ENCODE measurements around the gene CLIC2.

CLIC2 gene

DNA sequence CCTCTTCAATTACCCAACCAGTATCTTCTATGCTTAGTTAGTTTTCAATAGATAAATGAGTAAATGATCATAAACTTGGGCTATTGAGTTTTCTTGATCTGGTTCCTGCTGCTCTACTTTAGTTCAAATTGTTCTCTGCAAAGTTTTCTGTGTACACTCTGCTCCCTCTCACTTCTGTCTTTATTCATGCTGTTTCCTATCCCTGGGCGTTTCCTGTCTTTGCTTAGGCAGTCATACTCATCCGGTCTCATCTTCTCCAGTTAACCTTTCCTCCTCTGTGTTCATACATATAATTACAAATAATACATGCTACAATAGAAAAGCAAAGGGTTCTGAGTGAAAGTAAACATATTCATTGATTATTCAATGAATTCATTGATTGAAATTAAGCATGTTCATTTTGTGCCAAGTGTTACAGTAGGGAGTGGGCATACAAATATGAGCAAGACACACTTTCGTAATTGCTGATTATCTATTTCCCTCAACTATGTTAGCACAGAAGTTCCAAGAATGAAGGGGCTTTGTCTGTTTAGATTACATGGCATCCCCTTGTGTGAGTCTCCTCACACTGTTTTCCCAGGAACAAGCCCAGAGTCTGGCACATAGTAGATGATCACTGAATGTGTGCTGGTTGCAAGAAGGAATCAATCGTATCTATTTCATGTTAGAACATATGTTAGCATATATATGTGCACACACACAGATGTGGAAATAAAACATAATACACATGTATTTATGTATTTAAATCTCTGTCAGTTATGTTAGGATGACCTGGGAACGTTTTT is 71.3 kb downstream of the CLIC2 start:
- Histone ChIP-seq H3K27ac (ENCODE audit: low read length) (no peak overlapping the region), H3K9me3 (ENCODE audit: control insufficient read depth, insufficient read depth, low read length) (no peaks in the 10 kb centered on the region), H3K27me3 (ENCODE audit: control insufficient read depth, insufficient read depth, low read length) (no peaks in the 10 kb centered on the region), H3K4me1 (ENCODE audit: control insufficient read depth, insufficient read depth, low read length) (no peaks in the 10 kb centered on the region), H3K4me3 (ENCODE audit: low read length) (no peak overlapping the region; the same call in 1 of the 2 replicates), H3K36me3 (ENCODE audit: control insufficient read depth, insufficient read depth, low read length) (no peaks in the 10 kb centered on the region)
- no peak for DNase-seq (ENCODE audit: low read depth, low spot score)
- no CpG with 5 or more reads among the region's 5 CpGs for WGBS (ENCODE audit: insufficient coverage, insufficient read length)

DNA sequence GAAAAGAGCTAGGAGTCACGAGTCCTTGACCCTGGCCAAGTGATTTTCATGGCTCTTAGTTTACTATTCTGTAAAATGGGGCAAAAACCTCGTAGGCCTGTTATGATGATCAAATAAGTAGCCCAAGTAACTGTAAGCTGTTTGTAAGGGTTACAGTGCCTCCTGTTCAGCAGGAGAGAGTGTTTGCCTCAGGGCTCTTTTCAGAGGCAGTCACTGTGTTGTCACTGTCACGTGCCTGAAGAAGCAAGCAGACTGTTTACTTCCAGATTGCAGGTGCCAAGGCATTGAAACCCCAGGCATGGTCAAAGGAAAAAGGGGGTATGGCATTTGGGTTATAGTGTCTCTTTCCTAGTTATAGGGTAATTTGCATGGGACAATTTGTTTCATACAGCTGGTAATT is 74.7 kb downstream of the CLIC2 start:
- no peak overlapping the region for H3K27ac ChIP-seq (ENCODE audit: low read length)
- no peak for DNase-seq (ENCODE audit: low read depth, low spot score)
- no peaks in the 10 kb centered on the region for H3K9me3 ChIP-seq (ENCODE audit: control insufficient read depth, insufficient read depth, low read length)
- H3K4me3 ChIP-seq (ENCODE audit: low read length): no peak overlapping the region
- no peaks in the 10 kb centered on the region for H3K36me3 ChIP-seq (ENCODE audit: control insufficient read depth, insufficient read depth, low read length)
- WGBS (ENCODE audit: insufficient coverage, insufficient read length): no CpG with 5 or more reads among the region's 3 CpGs
- no peaks in the 10 kb centered on the region for H3K4me1 ChIP-seq (ENCODE audit: control insufficient read depth, insufficient read depth, low read length)
- H3K27me3 ChIP-seq (ENCODE audit: control insufficient read depth, insufficient read depth, low read length): no peaks in the 10 kb centered on the region

DNA sequence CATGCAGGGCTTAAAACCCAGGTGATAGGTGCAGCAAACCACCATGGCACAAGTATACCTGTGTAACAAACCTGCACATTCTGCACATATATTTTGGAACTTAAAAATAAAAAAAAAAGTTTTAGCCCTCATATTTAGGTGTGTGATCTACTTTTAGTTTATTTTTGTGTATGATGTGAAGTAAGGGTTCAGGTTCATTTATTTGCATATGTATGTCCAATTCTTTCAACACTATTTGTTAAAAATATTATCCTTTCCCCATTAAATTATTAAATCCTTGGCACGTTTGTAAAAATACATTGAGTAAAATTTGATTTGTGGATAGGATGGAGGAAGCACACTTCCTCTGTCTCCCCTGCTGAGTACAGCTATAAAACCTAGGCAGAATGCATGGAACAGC is 83.0 kb downstream of the CLIC2 start:
- no CpG with 5 or more reads among the region's 1 CpG for WGBS (ENCODE audit: insufficient coverage, insufficient read length)
- Histone ChIP-seq H3K9me3 (ENCODE audit: control insufficient read depth, insufficient read depth, low read length) (no peaks in the 10 kb centered on the region), H3K4me1 (ENCODE audit: control insufficient read depth, insufficient read depth, low read length) (no peaks in the 10 kb centered on the region), H3K27me3 (ENCODE audit: control insufficient read depth, insufficient read depth, low read length) (no peaks in the 10 kb centered on the region), H3K4me3 (ENCODE audit: low read length) (no peak overlapping the region), H3K27ac (ENCODE audit: low read length) (no peak overlapping the region), H3K36me3 (ENCODE audit: control insufficient read depth, insufficient read depth, low read length) (no peaks in the 10 kb centered on the region)
- DNase-seq (ENCODE audit: low read depth, low spot score): no peak

DNA sequence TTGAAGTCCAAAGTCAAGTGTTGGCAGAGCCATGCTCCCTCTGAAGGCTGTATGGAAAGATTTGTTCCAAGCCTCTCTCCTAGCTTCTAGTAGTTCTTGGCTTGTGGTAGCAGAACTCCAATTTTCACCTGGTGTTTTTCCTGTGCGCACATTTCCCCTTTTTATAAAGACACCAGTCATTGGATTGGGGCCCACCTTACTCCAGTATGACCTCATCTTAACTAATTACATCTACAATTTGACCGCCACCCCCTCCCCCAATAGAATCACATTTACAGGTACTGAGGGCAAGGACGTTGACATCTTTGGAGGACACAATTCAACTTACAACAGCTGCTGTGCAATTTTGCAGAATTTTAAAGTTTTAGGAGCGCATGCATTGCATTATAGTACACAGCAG is 86.9 kb downstream of the CLIC2 start:
- H3K4me3 ChIP-seq (ENCODE audit: low read length): no peak overlapping the region
- no peaks in the 10 kb centered on the region for H3K36me3 ChIP-seq (ENCODE audit: control insufficient read depth, insufficient read depth, low read length)
- DNase-seq (ENCODE audit: low read depth, low spot score): no peak
- H3K9me3 ChIP-seq (ENCODE audit: control insufficient read depth, insufficient read depth, low read length): no peaks in the 10 kb centered on the region
- H3K4me1 ChIP-seq (ENCODE audit: control insufficient read depth, insufficient read depth, low read length): no peaks in the 10 kb centered on the region
- H3K27me3 ChIP-seq (ENCODE audit: control insufficient read depth, insufficient read depth, low read length): no peaks in the 10 kb centered on the region
- WGBS (ENCODE audit: insufficient coverage, insufficient read length): no CpG with 5 or more reads among the region's 4 CpGs
- no peak overlapping the region for H3K27ac ChIP-seq (ENCODE audit: low read length)

DNA sequence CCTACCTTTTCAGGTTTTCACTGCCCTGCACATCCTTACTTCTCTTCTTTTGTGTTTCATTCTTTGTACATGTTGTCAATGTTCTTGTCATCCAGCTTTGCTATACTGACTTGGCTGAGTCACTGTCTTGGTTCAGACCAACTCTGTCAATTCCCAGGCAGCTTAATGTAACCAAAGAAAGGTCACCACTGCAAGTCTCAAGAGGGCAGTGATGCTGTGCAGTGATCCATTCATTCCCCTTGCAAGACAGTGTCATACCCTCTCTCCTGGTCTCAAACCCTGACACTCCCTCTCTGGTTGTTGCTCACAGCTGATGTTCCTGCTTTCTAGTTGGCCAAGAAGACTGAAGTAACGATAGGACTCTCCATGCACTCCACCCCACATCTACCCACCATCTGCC is 87.7 kb downstream of the CLIC2 start:
- no peaks in the 10 kb centered on the region for H3K27me3 ChIP-seq (ENCODE audit: control insufficient read depth, insufficient read depth, low read length)
- no peak for DNase-seq (ENCODE audit: low read depth, low spot score)
- no peaks in the 10 kb centered on the region for H3K9me3 ChIP-seq (ENCODE audit: control insufficient read depth, insufficient read depth, low read length)
- no peaks in the 10 kb centered on the region for H3K4me1 ChIP-seq (ENCODE audit: control insufficient read depth, insufficient read depth, low read length)
- no peak overlapping the region for H3K4me3 ChIP-seq (ENCODE audit: low read length)
- H3K36me3 ChIP-seq (ENCODE audit: control insufficient read depth, insufficient read depth, low read length): no peaks in the 10 kb centered on the region
- no peak overlapping the region for H3K27ac ChIP-seq (ENCODE audit: low read length)
- no CpG with 5 or more reads among the region's 1 CpG for WGBS (ENCODE audit: insufficient coverage, insufficient read length)

DNA sequence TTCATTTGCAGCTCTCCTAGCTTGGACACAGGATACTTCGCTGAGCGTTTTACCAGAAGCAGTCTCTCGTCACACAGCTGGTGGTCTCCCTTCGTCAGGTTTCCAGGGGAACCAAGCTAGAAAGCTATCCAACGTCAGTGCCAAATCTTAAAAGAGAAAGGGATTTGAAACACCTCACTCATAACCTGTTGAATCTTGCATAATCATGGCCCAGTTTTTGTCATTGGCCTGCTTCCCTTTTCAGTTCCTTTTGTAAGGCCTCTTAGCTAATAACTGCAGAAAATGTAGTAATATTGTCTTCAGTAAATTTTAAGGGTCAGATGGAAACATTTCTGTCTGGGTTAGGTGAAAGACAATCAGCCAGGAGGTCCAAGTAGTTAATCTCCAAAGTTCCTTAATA is 92.1 kb downstream of the CLIC2 start:
- H3K4me3 ChIP-seq (ENCODE audit: low read length): no peak overlapping the region
- no peaks in the 10 kb centered on the region for H3K27me3 ChIP-seq (ENCODE audit: control insufficient read depth, insufficient read depth, low read length)
- H3K36me3 ChIP-seq (ENCODE audit: control insufficient read depth, insufficient read depth, low read length): peaks cover 3% of the 10 kb centered on the region; the same call in 1 of the 2 replicates
- WGBS (ENCODE audit: insufficient coverage, insufficient read length): no CpG with 5 or more reads among the region's 5 CpGs
- DNase-seq (ENCODE audit: low read depth, low spot score): no peak
- H3K4me1 ChIP-seq (ENCODE audit: control insufficient read depth, insufficient read depth, low read length): no peaks in the 10 kb centered on the region
- H3K27ac ChIP-seq (ENCODE audit: low read length): no peak overlapping the region
- no peaks in the 10 kb centered on the region for H3K9me3 ChIP-seq (ENCODE audit: control insufficient read depth, insufficient read depth, low read length)

DNA sequence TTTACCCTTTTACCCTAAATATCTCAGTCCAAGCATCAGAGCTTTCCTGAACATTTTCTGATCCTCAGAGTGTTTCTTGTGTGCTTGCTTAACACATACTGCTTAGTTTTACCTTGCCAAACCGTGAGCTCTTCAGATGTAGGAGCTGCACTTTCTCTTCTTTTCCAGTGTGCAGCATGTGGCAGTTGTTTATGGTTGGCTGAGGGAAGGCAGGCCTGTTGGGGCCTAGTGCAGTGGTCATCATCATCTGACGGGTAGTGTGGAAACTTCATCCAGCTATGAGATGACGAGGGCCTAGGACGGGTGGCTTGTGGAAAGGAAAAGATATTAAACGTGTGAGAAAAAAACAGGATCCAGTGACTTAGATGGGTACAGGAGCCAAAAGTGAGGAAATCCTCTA is 96.7 kb downstream of the CLIC2 start:
- H3K27ac ChIP-seq (ENCODE audit: low read length): no peak overlapping the region
- H3K4me1 ChIP-seq (ENCODE audit: control insufficient read depth, insufficient read depth, low read length): no peaks in the 10 kb centered on the region
- no peaks in the 10 kb centered on the region for H3K9me3 ChIP-seq (ENCODE audit: control insufficient read depth, insufficient read depth, low read length)
- H3K27me3 ChIP-seq (ENCODE audit: control insufficient read depth, insufficient read depth, low read length): no peaks in the 10 kb centered on the region
- peaks cover 3% of the 10 kb centered on the region; the same call in 1 of the 2 replicates for H3K36me3 ChIP-seq (ENCODE audit: control insufficient read depth, insufficient read depth, low read length)
- WGBS (ENCODE audit: insufficient coverage, insufficient read length): no CpG with 5 or more reads among the region's 5 CpGs
- no peak overlapping the region for H3K4me3 ChIP-seq (ENCODE audit: low read length)
- no peak for DNase-seq (ENCODE audit: low read depth, low spot score)

DNA sequence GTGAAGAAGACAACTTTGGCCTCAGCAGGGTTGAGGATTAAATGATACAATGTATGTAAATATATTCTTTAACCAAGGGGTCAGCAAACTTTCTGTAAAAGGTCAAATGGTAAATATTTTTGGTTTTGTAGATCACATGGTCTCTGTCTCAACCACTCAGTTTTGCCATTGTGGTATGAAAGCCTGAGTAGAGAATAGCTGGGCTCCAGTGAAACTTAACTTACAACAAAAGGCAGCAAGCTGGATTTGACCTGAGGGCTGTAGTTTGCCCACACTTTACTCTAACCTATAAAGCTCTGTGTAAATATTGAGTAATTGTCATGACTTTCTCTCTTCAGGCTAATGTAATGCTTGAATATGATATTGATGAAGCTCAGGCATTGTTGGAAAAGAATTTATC is 98.5 kb downstream of the CLIC2 start:
- no peaks in the 10 kb centered on the region for H3K9me3 ChIP-seq (ENCODE audit: control insufficient read depth, insufficient read depth, low read length)
- H3K36me3 ChIP-seq (ENCODE audit: control insufficient read depth, insufficient read depth, low read length): peaks cover 3% of the 10 kb centered on the region; the same call in 1 of the 2 replicates
- no peak overlapping the region for H3K4me3 ChIP-seq (ENCODE audit: low read length)

DNA sequence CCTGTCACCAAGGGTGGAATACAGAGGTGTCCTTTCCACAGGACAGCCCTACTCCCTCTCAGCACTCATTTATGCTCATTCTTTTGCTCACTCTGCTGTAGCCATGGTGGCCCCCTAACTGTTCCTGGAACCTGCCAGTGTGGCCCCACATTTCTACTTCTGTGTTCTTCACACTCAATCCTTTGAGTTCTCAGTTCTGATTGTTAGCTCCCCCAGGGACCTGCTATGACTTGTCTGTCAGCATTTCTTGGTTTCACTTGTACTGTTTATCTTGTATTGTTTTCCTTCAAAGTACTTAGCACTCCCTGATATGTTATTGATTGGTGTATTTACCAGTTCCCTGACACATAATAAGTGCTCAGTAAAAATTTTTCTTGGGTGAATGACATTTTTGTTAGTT is 103.3 kb downstream of the CLIC2 start:
- H3K36me3 ChIP-seq (ENCODE audit: control insufficient read depth, insufficient read depth, low read length): no peaks in the 10 kb centered on the region
- H3K27ac ChIP-seq (ENCODE audit: low read length): no peak overlapping the region
- H3K4me3 ChIP-seq (ENCODE audit: low read length): no peak overlapping the region
- no peak for DNase-seq (ENCODE audit: low read depth, low spot score)
- no peaks in the 10 kb centered on the region for H3K27me3 ChIP-seq (ENCODE audit: control insufficient read depth, insufficient read depth, low read length)
- H3K9me3 ChIP-seq (ENCODE audit: control insufficient read depth, insufficient read depth, low read length): no peaks in the 10 kb centered on the region
- H3K4me1 ChIP-seq (ENCODE audit: control insufficient read depth, insufficient read depth, low read length): no peaks in the 10 kb centered on the region

More for the DNA sequence above, 98.5 kb downstream of the CLIC2 start:
- no peak for DNase-seq (ENCODE audit: low read depth, low spot score)
- Histone ChIP-seq H3K27me3 (ENCODE audit: control insufficient read depth, insufficient read depth, low read length) (no peaks in the 10 kb centered on the region), H3K4me1 (ENCODE audit: control insufficient read depth, insufficient read depth, low read length) (no peaks in the 10 kb centered on the region), H3K27ac (ENCODE audit: low read length) (no peak overlapping the region)

All from iPS DF 6.9 (cell line).